HCT116 (cell line): ENCODE measurements around the gene PIGC. TPM values are rescaled to one million over a fixed set of nuclear protein-coding genes. Genes with fewer than 3 reads are reported as not detected.

Experiments used
- ATAC-seq: fragments of 200-7000 bp; cut with Tn5 transposase; 2 replicates; pipeline ENCODE4 v1.9.1; 2020; ENCODE audit warnings: mild to moderate bottlenecking, moderate library complexity
- BruUV-seq: library from RNA; stranded (reverse); fragments of 400-500 nt; replicated peaks from 2 replicates; lab custom pipeline; 2021; lab: Mats Ljungman, UMichigan
- CTCF ChIA-PET: fragments of 300-600 bp; sonication (Branson Sonifier 250); formaldehyde crosslinking; loops from one replicate; lab custom pipeline; 2021; ENCODE audit warnings: antibody characterized with exemption; lab: Charles Lee
- POLR2A ChIA-PET: fragments of 300-600, 350-600 bp; sonication (Branson Sonifier 250); formaldehyde crosslinking; loops from one replicate; lab custom pipeline; 2021; ENCODE audit warnings: antibody characterized with exemption; lab: Charles Lee
- RAD21 ChIA-PET, 2 experiments: fragments of 300-600 bp; sonication (Branson Sonifier 250); formaldehyde crosslinking; loops; one replicate each; lab custom pipeline; 2023; ENCODE audit warnings: low total read pairs in 2 of 2; ENCODE audit not compliant: uncharacterized antibody in 2 of 2, unreplicated experiment in 2 of 2, low non-redundant PET in 1 of 2; lab: Charles Lee
- DNase-seq: peaks from one replicate; pipeline ENCODE4 v3.0.0-alpha.2; 2010; ENCODE audit warnings: low read depth, low spot score
- H2AFZ ChIP-seq: fragments of 200-600 bp; shearing (Covaris generic), sonication (generic); 2 replicates; pipeline ENCODE4 v1.6.1; 2017; ENCODE audit warnings: low read depth, mixed run types, mixed read lengths, antibody characterized with exemption, low read length; ENCODE audit not compliant: poor library complexity, severe bottlenecking
- H3K27ac ChIP-seq: 2 replicates; pipeline ENCODE4 v1.5.1; 2012; ENCODE audit warnings: low read depth, low read length
- H3K27me3 ChIP-seq: fragments of 200-600 bp; sonication (generic); 2 replicates; pipeline ENCODE4 v1.6.1; 2016; ENCODE audit warnings: mixed run types, low read length, mixed read lengths; ENCODE audit not compliant: insufficient read depth
- H3K36me3 ChIP-seq, 2 experiments: fragments of 200-500 bp in 1 of 2; fragments of 200-600 bp in 1 of 2; sonication (Bioruptor generic) in 1 of 2; sonication (generic) in 1 of 2; 2 replicates each; pipeline versions ENCODE4 v1.5.1 to v1.6.1; 2014 to 2016; ENCODE audit warnings: low read length in 2 of 2, inconsistent platforms in 1 of 2, mixed read lengths in 1 of 2, mixed run types in 1 of 2; ENCODE audit not compliant: insufficient read depth in 2 of 2, control insufficient read depth in 1 of 2
- H3K4me1 ChIP-seq, 2 experiments: fragments of 200-600 bp in 1 of 2; sonication (generic) in 1 of 2; 2 replicates each; pipeline versions ENCODE4 v1.5.1 to v1.6.1; 2012 to 2017; ENCODE audit warnings: low read length in 2 of 2, inconsistent platforms in 1 of 2, mild to moderate bottlenecking in 1 of 2, mixed read lengths in 1 of 2, mixed run types in 1 of 2, moderate library complexity in 1 of 2; ENCODE audit not compliant: insufficient read depth in 2 of 2, control insufficient read depth in 1 of 2
- H3K4me2 ChIP-seq: fragments of 200-600 bp; sonication (generic); 2 replicates; pipeline ENCODE4 v1.6.1; 2017; ENCODE audit warnings: mixed run types, low read length, mixed read lengths
- H3K4me3 ChIP-seq, 2 experiments: fragments of 200-600 bp in 1 of 2; sonication (generic) in 1 of 2; replicated peaks in 1 of 2; 2 replicates each; pipeline ENCODE4 v1.5.1; 2011 to 2016; ENCODE audit warnings: low read length in 2 of 2, control low read depth in 1 of 2, low read depth in 1 of 2, mild to moderate bottlenecking in 1 of 2, mixed read lengths in 1 of 2, mixed run types in 1 of 2
- H3K79me2 ChIP-seq: fragments of 200-600 bp; sonication (generic); 2 replicates; pipeline ENCODE4 v1.6.1; 2017; ENCODE audit warnings: mild to moderate bottlenecking, mixed run types, low read length, moderate library complexity, mixed read lengths; ENCODE audit not compliant: insufficient read depth
- H3K9ac ChIP-seq: fragments of 200-600 bp; sonication (generic); 2 replicates; pipeline ENCODE4 v1.6.1; 2016; ENCODE audit warnings: low read length, mixed read lengths
- H3K9me2 ChIP-seq: fragments of 200-600 bp; sonication (generic), shearing (Covaris generic); 2 replicates; pipeline ENCODE4 v1.6.1; 2017; ENCODE audit warnings: mixed run types, mild to moderate bottlenecking, moderate library complexity; ENCODE audit not compliant: insufficient read depth
- H3K9me3 ChIP-seq, 2 experiments: fragments of 200-500 bp in 1 of 2; fragments of 200-600 bp in 1 of 2; sonication (Bioruptor generic) in 1 of 2; sonication (generic) in 1 of 2; 2 replicates each; pipeline ENCODE4 v1.6.1; 2014 to 2017; ENCODE audit warnings: low read length in 2 of 2, mixed read lengths in 2 of 2, inconsistent platforms in 1 of 2, low read depth in 1 of 2, mild to moderate bottlenecking in 1 of 2, mixed run types in 1 of 2, moderate library complexity in 1 of 2; ENCODE audit not compliant: control insufficient read depth in 1 of 2, insufficient read depth in 1 of 2
- H4K20me1 ChIP-seq: fragments of 200-600 bp; sonication (generic), shearing (Covaris generic); 2 replicates; pipeline ENCODE4 v1.6.1; 2017; ENCODE audit warnings: mixed run types, mild to moderate bottlenecking, moderate library complexity; ENCODE audit not compliant: insufficient read depth
- CEBPB ChIP-seq: IDR thresholded peaks from 2 replicates; pipeline ENCODE4 v1.6.1; 2012; ENCODE audit warnings: low read depth
- ELF1 ChIP-seq: IDR thresholded peaks from 2 replicates; pipeline ENCODE4 v1.6.1; 2012; ENCODE audit warnings: low read depth, borderline replicate concordance
- FOSL1 ChIP-seq: IDR thresholded peaks from 2 replicates; pipeline ENCODE4 v1.6.1; 2012; ENCODE audit warnings: low read depth
- JUND ChIP-seq: IDR thresholded peaks from 2 replicates; pipeline ENCODE4 v1.6.1; 2012
- POLR2A ChIP-seq: IDR thresholded peaks from 2 replicates; pipeline ENCODE4 v1.7.0; 2011; ENCODE audit warnings: borderline replicate concordance; ENCODE audit not compliant: insufficient read depth, insufficient read length; ENCODE audit errors: extremely low read depth
- RAD21 ChIP-seq: IDR thresholded peaks from 2 replicates; pipeline ENCODE4 v1.6.1; 2012; ENCODE audit warnings: low read depth, mild to moderate bottlenecking
- SP1 ChIP-seq: IDR thresholded peaks from 2 replicates; pipeline ENCODE4 v1.6.1; 2012; ENCODE audit warnings: low read depth
- TCF7L2 ChIP-seq: IDR thresholded peaks from 2 replicates; pipeline ENCODE4 v1.7.0; 2011; ENCODE audit warnings: borderline replicate concordance, inconsistent platforms; ENCODE audit not compliant: insufficient read depth, insufficient read length; ENCODE audit errors: extremely low read depth
- ZFX ChIP-seq: fragments of 450-650 bp; IDR thresholded peaks from 2 replicates; pipeline ENCODE4 v1.6.1; 2017
- ZNF274 ChIP-seq: fragments of 200-500 bp; sonication (Bioruptor generic); IDR thresholded peaks from 2 replicates; pipeline ENCODE4 v1.6.1; 2014; ENCODE audit warnings: mild to moderate bottlenecking, low read depth, low read length, inconsistent platforms
- intact Hi-C: fragments of 100-400 bp; cut with micrococcal nuclease; formaldehyde crosslinking; loops from 2 replicates; pipeline ENCODE4 v1.10.0; 2022
- total RNA-seq: library from RNA; stranded (reverse); gene quantifications from one replicate; pipeline ENCODE4 v1.2.1, GENCODE V29; 2021; ENCODE audit not compliant: unreplicated experiment
- TF ChIP-seq, protein P1 (sequence below): IDR thresholded peaks from 2 replicates; pipeline ENCODE4 v1.6.1; 2011; ENCODE audit warnings: mild to moderate bottlenecking, low read length, moderate library complexity; ENCODE audit not compliant: insufficient replicate concordance; ENCODE audit errors: extremely low read depth
- TF ChIP-seq, protein P2 (sequence below): IDR thresholded peaks from 2 replicates; pipeline ENCODE4 v1.6.1; 2012; ENCODE audit warnings: low read depth

Gene PIGC
- total RNA-seq, 1 experiment from 2014 or later, result 11.9 TPM

DNA sequence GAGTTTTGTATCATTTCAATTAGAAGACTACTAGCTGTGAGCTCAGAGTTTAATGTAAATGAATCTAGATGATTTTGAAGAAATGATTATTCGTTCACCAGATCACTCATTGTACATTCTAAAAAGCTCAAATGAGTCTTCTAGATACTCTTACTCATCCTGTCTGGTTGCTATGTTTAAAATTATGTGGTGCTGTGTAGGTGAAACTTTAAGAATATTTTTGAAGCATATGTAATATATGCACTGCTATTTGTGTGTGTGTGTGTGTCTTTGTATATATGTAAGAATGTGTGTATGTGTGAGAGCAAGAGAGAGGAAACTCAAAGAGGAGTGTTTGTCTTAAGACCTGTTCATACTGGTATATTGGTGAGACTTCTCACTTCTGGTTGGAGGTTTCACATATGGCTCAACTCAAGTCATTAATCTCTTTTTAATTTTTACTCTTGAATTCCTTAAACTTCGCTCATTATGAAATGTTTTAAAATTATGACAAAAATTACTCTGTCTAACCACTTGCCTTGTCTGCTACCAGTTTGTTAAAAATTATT lies 32.0 kb downstream of the PIGC start:
- ATAC-seq, result no peak
- no TSS peak for BruUV-seq
- intact Hi-C loops, result no loop called here

More for the DNA sequence above, 32.0 kb downstream of the PIGC start:
- DNase-seq, result no peak
- H3K9ac ChIP-seq, result no peak overlapping the region
- H3K4me2 ChIP-seq, result no peak overlapping the region
- H3K9me3 ChIP-seq, result no peaks in the 10 kb centered on the region
- H4K20me1 ChIP-seq, result no peaks in the 10 kb centered on the region
- RAD21 ChIA-PET, result no interaction called here
- no peaks in the 10 kb centered on the region for H3K27me3 ChIP-seq
- H3K4me3 ChIP-seq, result no peak overlapping the region
- no peaks in the 10 kb centered on the region for H3K36me3 ChIP-seq
- TF ChIP-seq ZNF274, result no peak
- no peak for TF ChIP-seq ZFX
- no peak for TF ChIP-seq FOSL1
- no peak for TF ChIP-seq TCF7L2
- TF ChIP-seq, protein P1, sequence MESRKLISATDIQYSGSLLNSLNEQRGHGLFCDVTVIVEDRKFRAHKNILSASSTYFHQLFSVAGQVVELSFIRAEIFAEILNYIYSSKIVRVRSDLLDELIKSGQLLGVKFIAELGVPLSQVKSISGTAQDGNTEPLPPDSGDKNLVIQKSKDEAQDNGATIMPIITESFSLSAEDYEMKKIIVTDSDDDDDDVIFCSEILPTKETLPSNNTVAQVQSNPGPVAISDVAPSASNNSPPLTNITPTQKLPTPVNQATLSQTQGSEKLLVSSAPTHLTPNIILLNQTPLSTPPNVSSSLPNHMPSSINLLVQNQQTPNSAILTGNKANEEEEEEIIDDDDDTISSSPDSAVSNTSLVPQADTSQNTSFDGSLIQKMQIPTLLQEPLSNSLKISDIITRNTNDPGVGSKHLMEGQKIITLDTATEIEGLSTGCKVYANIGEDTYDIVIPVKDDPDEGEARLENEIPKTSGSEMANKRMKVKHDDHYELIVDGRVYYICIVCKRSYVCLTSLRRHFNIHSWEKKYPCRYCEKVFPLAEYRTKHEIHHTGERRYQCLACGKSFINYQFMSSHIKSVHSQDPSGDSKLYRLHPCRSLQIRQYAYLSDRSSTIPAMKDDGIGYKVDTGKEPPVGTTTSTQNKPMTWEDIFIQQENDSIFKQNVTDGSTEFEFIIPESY, result no peak
- TF ChIP-seq JUND, result no peak
- no peak for TF ChIP-seq ELF1
- TF ChIP-seq RAD21, result no peak
- TF ChIP-seq SP1, result no peak
- no peak for TF ChIP-seq POLR2A
- TF ChIP-seq CEBPB, result no peak
- TF ChIP-seq, protein P2, sequence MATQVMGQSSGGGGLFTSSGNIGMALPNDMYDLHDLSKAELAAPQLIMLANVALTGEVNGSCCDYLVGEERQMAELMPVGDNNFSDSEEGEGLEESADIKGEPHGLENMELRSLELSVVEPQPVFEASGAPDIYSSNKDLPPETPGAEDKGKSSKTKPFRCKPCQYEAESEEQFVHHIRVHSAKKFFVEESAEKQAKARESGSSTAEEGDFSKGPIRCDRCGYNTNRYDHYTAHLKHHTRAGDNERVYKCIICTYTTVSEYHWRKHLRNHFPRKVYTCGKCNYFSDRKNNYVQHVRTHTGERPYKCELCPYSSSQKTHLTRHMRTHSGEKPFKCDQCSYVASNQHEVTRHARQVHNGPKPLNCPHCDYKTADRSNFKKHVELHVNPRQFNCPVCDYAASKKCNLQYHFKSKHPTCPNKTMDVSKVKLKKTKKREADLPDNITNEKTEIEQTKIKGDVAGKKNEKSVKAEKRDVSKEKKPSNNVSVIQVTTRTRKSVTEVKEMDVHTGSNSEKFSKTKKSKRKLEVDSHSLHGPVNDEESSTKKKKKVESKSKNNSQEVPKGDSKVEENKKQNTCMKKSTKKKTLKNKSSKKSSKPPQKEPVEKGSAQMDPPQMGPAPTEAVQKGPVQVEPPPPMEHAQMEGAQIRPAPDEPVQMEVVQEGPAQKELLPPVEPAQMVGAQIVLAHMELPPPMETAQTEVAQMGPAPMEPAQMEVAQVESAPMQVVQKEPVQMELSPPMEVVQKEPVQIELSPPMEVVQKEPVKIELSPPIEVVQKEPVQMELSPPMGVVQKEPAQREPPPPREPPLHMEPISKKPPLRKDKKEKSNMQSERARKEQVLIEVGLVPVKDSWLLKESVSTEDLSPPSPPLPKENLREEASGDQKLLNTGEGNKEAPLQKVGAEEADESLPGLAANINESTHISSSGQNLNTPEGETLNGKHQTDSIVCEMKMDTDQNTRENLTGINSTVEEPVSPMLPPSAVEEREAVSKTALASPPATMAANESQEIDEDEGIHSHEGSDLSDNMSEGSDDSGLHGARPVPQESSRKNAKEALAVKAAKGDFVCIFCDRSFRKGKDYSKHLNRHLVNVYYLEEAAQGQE, result no peak
- TF ChIP-seq, all 23 proteins: peak for 0
- POLR2A ChIA-PET, result no interaction called here
- Histone ChIP-seq H2AFZ (no peak overlapping the region), H3K79me2 (no peaks in the 10 kb centered on the region), H3K27ac (no peak overlapping the region), H3K4me1 (peaks cover 0 to 5% of the 10 kb centered on the region in 2 experiments; a peak in 1 of 4 replicates), H3K9me2 (0 out of 2 replicates have a peak, but pooled peaks cover 4% of the 10 kb centered on the region)
- CTCF ChIA-PET, result interaction anchor here (1.9 kb wide), 1 partner anchor 12 kb away, joined by 5 read pairs; no protein-coding TSS in a partner anchor
